GM23338 (cell line): ENCODE measurements around the gene CT45A1.

Experiments
- CTCF ChIP-seq, 2 experiments: fragments of 200-600 bp in 1 of 2; sonication (generic) in 1 of 2; conservative IDR thresholded peaks; 2 replicates each; pipeline versions ENCODE4 v1.5.1 to v1.6.1; 2016 to 2017; ENCODE audit warnings: antibody characterized with exemption in 2 of 2, low read depth in 2 of 2, mild to moderate bottlenecking in 2 of 2, moderate library complexity in 1 of 2
- ETS1 ChIP-seq: IDR thresholded peaks from 2 replicates; pipeline ENCODE4 v1.6.1; 2016; ENCODE audit warnings: antibody characterized with exemption
- EZH2 ChIP-seq: fragments of 200-600 bp; sonication (generic); IDR thresholded peaks from one replicate; pipeline ENCODE4 v1.8.0; 2017; ENCODE audit warnings: antibody characterized with exemption, mild to moderate bottlenecking, low read depth; ENCODE audit not compliant: unreplicated experiment
- EZH2phosphoT487 ChIP-seq: fragments of 200-600 bp; sonication (generic); IDR thresholded peaks from one replicate; pipeline ENCODE4 v1.8.1; 2018; ENCODE audit warnings: antibody characterized with exemption; ENCODE audit not compliant: unreplicated experiment
- JUNB ChIP-seq: IDR thresholded peaks from one replicate; pipeline ENCODE4 v1.6.1; 2016; ENCODE audit warnings: antibody characterized with exemption; ENCODE audit not compliant: unreplicated experiment
- NANOG ChIP-seq: IDR thresholded peaks from 2 replicates; pipeline ENCODE4 v1.6.1; 2016; ENCODE audit warnings: antibody characterized with exemption, borderline replicate concordance
- POLR2AphosphoS5 ChIP-seq: IDR thresholded peaks from 2 replicates; pipeline ENCODE4 v1.6.1; 2016; ENCODE audit warnings: antibody characterized with exemption, low read depth
- REST ChIP-seq: IDR thresholded peaks from one replicate; pipeline ENCODE4 v1.6.1; 2018; ENCODE audit warnings: antibody characterized with exemption; ENCODE audit not compliant: unreplicated experiment
- STAT1 ChIP-seq: IDR thresholded peaks from one replicate; pipeline ENCODE4 v1.6.1; 2016; ENCODE audit warnings: antibody characterized with exemption; ENCODE audit not compliant: unreplicated experiment

- TF ChIP-seq CTCF (conservative IDR thresholded peaks at IDR 0.05; ENCODE audit: low read depth in 2 of 2) (no peak), POLR2AphosphoS5 (no peak), EZH2 (no peak), NANOG (no peak), ETS1 (no peak), REST (no peak), EZH2phosphoT487 (no peak), JUNB (no peak), STAT1 (no peak)
Observed at GRCh38 chrX:135698924-135699323, 14.5 kb upstream of the CT45A1 start.
